IMR-90 (cell line): ENCODE measurements around the gene MRPL43. TPM values are rescaled to one million over a fixed set of nuclear protein-coding genes. Genes with fewer than 3 reads are reported as not detected.

Experiments used
- ATAC-seq: fragments of 200-7000 bp; cut with Tn5 transposase; 2 replicates; pipeline ENCODE4 v1.9.1; 2020; ENCODE audit warnings: low read depth, mild to moderate bottlenecking, moderate library complexity
- BruUV-seq: library from RNA; stranded (reverse); fragments of 400-500 nt; replicated peaks from 2 replicates; lab custom pipeline; 2021; lab: Mats Ljungman, UMichigan
- CTCF ChIA-PET: fragments of 300-600 bp; formaldehyde crosslinking; extraction: SDS; loops from one replicate; lab custom pipeline; 2021; ENCODE audit warnings: antibody characterized with exemption; lab: Yijun Ruan, JAX
- POLR2A ChIA-PET: fragments of 300-600 bp; sonication (Branson Sonifier 250); formaldehyde crosslinking; loops from one replicate; lab custom pipeline; 2022; ENCODE audit warnings: antibody characterized with exemption; ENCODE audit not compliant: unreplicated experiment; lab: Charles Lee
- DNase-seq: peaks from one replicate; pipeline ENCODE4 v3.0.0; 2013
- H2AFZ ChIP-seq: replicated peaks from 2 replicates; pipeline ENCODE3; 2013; ENCODE audit warnings: low read length, mild to moderate bottlenecking; ENCODE audit not compliant: poor library complexity
- H2AK5ac ChIP-seq: 2 replicates; pipeline ENCODE4 v1.6.1; 2013; ENCODE audit warnings: low read depth, low read length, inconsistent platforms
- H2AK9ac ChIP-seq: replicated peaks from 2 replicates; pipeline ENCODE3; 2013; ENCODE audit warnings: mild to moderate bottlenecking, low read depth, low read length, moderate library complexity; ENCODE audit not compliant: poor library complexity
- H2BK120ac ChIP-seq: 2 replicates; pipeline ENCODE4 v1.6.1; 2013; ENCODE audit warnings: low read depth, low read length, inconsistent platforms
- H2BK15ac ChIP-seq: 3 replicates; pipeline ENCODE4 v1.6.1; 2013; ENCODE audit warnings: low read depth, low read length, inconsistent platforms
- H2BK20ac ChIP-seq: 2 replicates; pipeline ENCODE4 v1.6.1; 2013; ENCODE audit warnings: low read depth, mild to moderate bottlenecking, inconsistent platforms, low read length, moderate library complexity
- H2BK5ac ChIP-seq: 2 replicates; pipeline ENCODE4 v1.6.1; 2013; ENCODE audit warnings: mild to moderate bottlenecking, low read depth, low read length, inconsistent platforms; ENCODE audit not compliant: poor library complexity, severe bottlenecking
- H3K14ac ChIP-seq: replicated peaks from 2 replicates; pipeline ENCODE4 v1.6.1; 2013; ENCODE audit warnings: low read depth, low read length, inconsistent platforms
- H3K18ac ChIP-seq: 2 replicates; pipeline ENCODE4 v1.6.1; 2013; ENCODE audit warnings: low read depth, low read length, control low read depth
- H3K23ac ChIP-seq: 2 replicates; pipeline ENCODE4 v1.6.1; 2013; ENCODE audit warnings: low read depth, low read length, inconsistent platforms
- H3K27ac ChIP-seq: 2 replicates; pipeline ENCODE4 v1.5.1; 2013; ENCODE audit warnings: mild to moderate bottlenecking, control low read depth, low read length; ENCODE audit not compliant: insufficient read depth
- H3K27me3 ChIP-seq: 2 replicates; pipeline ENCODE4 v1.6.1; 2013; ENCODE audit warnings: low read length; ENCODE audit not compliant: control insufficient read depth, insufficient read depth
- H3K36me3 ChIP-seq: 2 replicates; pipeline ENCODE4 v1.6.1; 2013; ENCODE audit warnings: low read length, mixed read lengths; ENCODE audit not compliant: control insufficient read depth, insufficient read depth
- H3K4ac ChIP-seq: 2 replicates; pipeline ENCODE4 v1.6.1; 2013; ENCODE audit warnings: low read depth, low read length, inconsistent platforms
- H3K4me1 ChIP-seq: 2 replicates; pipeline ENCODE4 v1.6.1; 2013; ENCODE audit warnings: low read length, mixed read lengths; ENCODE audit not compliant: control insufficient read depth, insufficient read depth
- H3K4me2 ChIP-seq: 2 replicates; pipeline ENCODE4 v1.6.1; 2013; ENCODE audit warnings: low read depth, mild to moderate bottlenecking, control low read depth, low read length, moderate library complexity
- H3K4me3 ChIP-seq: 2 replicates; pipeline ENCODE4 v1.5.1; 2013; ENCODE audit warnings: low read depth, mild to moderate bottlenecking, control low read depth, low read length, moderate library complexity; ENCODE audit not compliant: insufficient read depth
- H3K56ac ChIP-seq: 2 replicates; pipeline ENCODE4 v1.6.1; 2013; ENCODE audit warnings: low read length, inconsistent platforms; ENCODE audit not compliant: insufficient read depth; ENCODE audit errors: extremely low read depth
- H3K79me1 ChIP-seq, 2 experiments: 2 replicates each; pipeline ENCODE4 v1.6.1; 2013; ENCODE audit warnings: low read length in 2 of 2, inconsistent platforms in 1 of 2, low read depth in 1 of 2
- H3K9ac ChIP-seq: 2 replicates; pipeline ENCODE4 v1.6.1; 2013; ENCODE audit warnings: low read depth, low read length, control low read depth
- H3K9me1 ChIP-seq: 2 replicates; pipeline ENCODE4 v1.6.1; 2013; ENCODE audit warnings: low read length, inconsistent platforms; ENCODE audit not compliant: insufficient read depth
- H3K9me3 ChIP-seq: 2 replicates; pipeline ENCODE4 v1.6.1; 2013; ENCODE audit warnings: low read length; ENCODE audit not compliant: control insufficient read depth, insufficient read depth
- H4K20me1 ChIP-seq: 2 replicates; pipeline ENCODE4 v1.6.1; 2013; ENCODE audit warnings: low read length, inconsistent platforms; ENCODE audit not compliant: insufficient read depth
- H4K5ac ChIP-seq: 2 replicates; pipeline ENCODE4 v1.6.1; 2013; ENCODE audit warnings: mild to moderate bottlenecking, low read depth, low read length, control low read depth
- H4K8ac ChIP-seq, 2 experiments: 2 replicates each; pipeline ENCODE4 v1.6.1; 2013; ENCODE audit warnings: low read depth in 2 of 2, low read length in 2 of 2, control low read depth in 1 of 2, inconsistent platforms in 1 of 2
- H4K91ac ChIP-seq: 2 replicates; pipeline ENCODE4 v1.6.1; 2013; ENCODE audit warnings: low read depth, low read length, inconsistent platforms; ENCODE audit not compliant: insufficient read depth
- CEBPB ChIP-seq: IDR thresholded peaks from 2 replicates; pipeline ENCODE4 v1.6.1; 2012; ENCODE audit warnings: low read depth, low read length, improper control_type of control experiment
- NFE2L2 ChIP-seq: fragments of 150-350 bp; IDR thresholded peaks from 2 replicates; pipeline ENCODE4 v1.6.1; 2016; ENCODE audit warnings: low read depth, mild to moderate bottlenecking, low read length
- dilution Hi-C: fragments of 300-500 bp; cut with HindIII; formaldehyde crosslinking; loops from one replicate; pipeline ENCODE4 v1.14.3; 2018; ENCODE audit warnings: low sequenced_read_pairs; ENCODE audit not compliant: unreplicated experiment
- in situ Hi-C: fragments of 300-500 bp; cut with MboI; formaldehyde crosslinking; loops from 3 replicates; pipeline ENCODE4 v1.14.3; 2019; ENCODE audit warnings: low sequenced_read_pairs, inconsistent platforms, mixed read lengths
- intact Hi-C: fragments of 100-400 bp; cut with micrococcal nuclease; formaldehyde crosslinking; loops from 2 replicates; pipeline ENCODE4 v1.10.0; 2022
- microRNA-seq, 2 experiments: library from miRNA; stranded (forward) in 1 of 2; unstranded in 1 of 2; fragments of 10-50 nt in 1 of 2; fragments of <30 nt in 1 of 2; gene quantifications in 1 of 2; microRNA quantifications in 1 of 2; one replicate each; pipeline versions ENCODE3 to v1.1.0; 2013 to 2020; ENCODE audit not compliant: insufficient read depth in 1 of 2, insufficient read length in 1 of 2, unreplicated experiment in 1 of 2
- polyA plus RNA-seq, 3 experiments: library from polyadenylated mRNA; depleted of rRNA; stranded (reverse); fragments of >200 nt; gene quantifications; 2 replicates each; pipeline ENCODE4 v1.2.3, GENCODE V29; 2012; ENCODE audit warnings: low replicate concordance in 1 of 3
- small RNA-seq, 5 experiments: library from RNA; depleted of rRNA; stranded (forward); fragments of <200 nt; gene quantifications; one replicate each; pipeline ENCODE3, GENCODE V24; 2012
- total RNA-seq: library from RNA; depleted of rRNA; stranded (reverse); fragments of >200 nt; gene quantifications from 2 replicates; pipeline ENCODE4 v1.2.3, GENCODE V29; 2012; rRNA removed

MRPL43 gene
- total and polyA plus RNA-seq, 2 of the 4 experiments (the other 2 are of a cell fraction), result 61.3 to 142 TPM

DNA sequence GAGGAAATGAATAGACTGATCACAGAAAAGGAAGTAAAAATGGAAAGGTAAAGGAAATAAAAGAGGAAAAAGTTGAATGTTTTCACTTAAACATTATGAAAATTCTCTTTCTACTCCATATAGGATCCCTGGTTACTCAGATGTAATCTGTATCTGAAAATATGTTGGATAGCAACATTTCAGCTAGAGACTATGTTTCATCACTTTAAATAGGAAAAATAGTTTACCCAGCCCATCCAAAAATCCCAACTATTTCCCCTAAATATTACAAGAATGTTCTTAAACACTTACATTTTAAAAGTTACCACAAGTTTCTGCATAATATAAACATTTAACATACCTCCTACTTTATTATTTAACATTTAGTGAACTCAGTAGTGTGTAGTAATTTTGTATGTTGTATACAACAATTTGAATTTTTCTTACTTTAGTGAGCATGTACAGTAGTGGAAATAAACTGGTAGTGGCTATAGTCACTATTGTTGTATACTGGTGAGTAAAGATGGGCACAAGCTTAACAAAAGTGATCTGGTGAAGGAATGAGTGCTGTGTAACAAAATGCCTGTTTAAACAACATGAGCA, 47.4 kb downstream of the MRPL43 start:
- Histone ChIP-seq H2AFZ (no peak overlapping the region), H3K79me1 (peaks cover 0 to 23% of the 10 kb centered on the region in 2 experiments; a peak in 3 of 4 replicates), H4K20me1 (peaks cover 5% of the 10 kb centered on the region; the same call in 1 of the 2 replicates), H2AK9ac (no peak overlapping the region), H2BK20ac (peak overlapping the region; percentile 30), H3K4me1 (peaks cover 11% of the 10 kb centered on the region), H2AK5ac (peak overlapping the region; percentile 50; the same call in 1 of the 2 replicates), H3K56ac (peak overlapping the region; percentile 51; the same call in 1 of the 2 replicates), H2BK5ac (peak overlapping the region; percentile 90), H3K4me2 (peak overlapping the region; percentile 44; the same call in 1 of the 2 replicates), H2BK15ac (peak overlapping the region; percentile 12; the same call in 2 of the 3 replicates), H3K9ac (no peak overlapping the region), H4K8ac (peak overlapping the region; percentile 58 to 74; a peak in 3 of 4 replicates), H3K9me1 (0 out of 2 replicates have a peak, but pooled peaks cover 4% of the 10 kb centered on the region), H2BK120ac (peak overlapping the region; percentile 66), H3K9me3 (no peaks in the 10 kb centered on the region), H3K27ac (peak overlapping the region; percentile 94), H3K27me3 (no peaks in the 10 kb centered on the region), H3K4ac (peak overlapping the region; percentile 91), H4K5ac (peak overlapping the region; percentile 95), H4K91ac (peak overlapping the region; percentile 88), H3K14ac (peak overlapping the region; percentile 10; the same call in 1 of the 2 replicates), H3K18ac (peak overlapping the region; percentile 91), H3K36me3 (peaks cover 44% of the 10 kb centered on the region), H3K23ac (peak overlapping the region; percentile 49), H3K4me3 (no peak overlapping the region)
- intact Hi-C loops (no loop called here), dilution Hi-C loops (no loop called here), in situ Hi-C loops (loop anchor here (25.0 kb wide), 1 partner anchor 872 kb away; the partner anchor contains the start of gene OGA)
- TF ChIP-seq CEBPB (peak; percentile 34; the same call in 1 of the 2 replicates), NFE2L2 (no peak)
- ATAC-seq (peak; percentile 86), DNase-seq (peak; percentile 69)
- ChIA-PET POLR2A (no interaction called here), CTCF (interaction anchor here (1.0 kb wide), 1 partner anchor 10 kb away, joined by 4 read pairs; no protein-coding TSS in a partner anchor)
- BruUV-seq, result TSS peak; percentile 23

Small RNA genes lying within 50 kb of the gene (microRNA-seq; reads per million reads assigned to microRNA genes)
- gene MIR608, result 0 reads per million in 2 experiments

Small RNA genes lying within 50 kb of the gene (small RNA-seq; reads per million reads assigned to genes)
- 0 reads per million in 5 experiments for gene MIR608

Other genes with a start within 250 kb of the MRPL43 start
- not detected in 2 replicates for gene PAX2, start 241.9 kb downstream of the MRPL43 start, total RNA-seq
- gene PAX2, start 241.9 kb downstream of the MRPL43 start, polyA plus RNA-seq (2012; rRNA removed), result not detected in 2 replicates
- gene SLF2, start 74.5 kb downstream of the MRPL43 start, total RNA-seq, result 21.7 and 28.1 TPM in 2 replicates
- gene SLF2, start 74.5 kb downstream of the MRPL43 start, polyA plus RNA-seq (2012; rRNA removed), result 5.7 and 8.5 TPM in 2 replicates
- 0.56 and 0.90 TPM in 2 replicates for gene SEMA4G, start 18.0 kb downstream of the MRPL43 start, total RNA-seq
- 8.0 and 8.7 TPM in 2 replicates for gene SEMA4G, start 18.0 kb downstream of the MRPL43 start, polyA plus RNA-seq (2012; rRNA removed)
- gene TWNK, start within 50 bp of the MRPL43 start, total RNA-seq, result 8.8 and 8.9 TPM in 2 replicates
- gene TWNK, start within 50 bp of the MRPL43 start, polyA plus RNA-seq (2012; rRNA removed), result 7.5 and 7.7 TPM in 2 replicates
- 17.8 and 19.2 TPM in 2 replicates for gene LZTS2, start 12.3 kb upstream of the MRPL43 start, total RNA-seq
- gene LZTS2, start 12.3 kb upstream of the MRPL43 start, polyA plus RNA-seq (2012; rRNA removed), result 101 and 108 TPM in 2 replicates
- 0.83 and 0.90 TPM in 2 replicates for gene PDZD7, start 43.6 kb upstream of the MRPL43 start, total RNA-seq
- 1.5 and 1.8 TPM in 2 replicates for gene PDZD7, start 43.6 kb upstream of the MRPL43 start, polyA plus RNA-seq (2012; rRNA removed)
- gene SFXN3, start 43.7 kb upstream of the MRPL43 start, total RNA-seq, result 53.3 and 64.7 TPM in 2 replicates
- 67.6 and 77.2 TPM in 2 replicates for gene SFXN3, start 43.7 kb upstream of the MRPL43 start, polyA plus RNA-seq (2012; rRNA removed)
- gene KAZALD1, start 74.5 kb upstream of the MRPL43 start, total RNA-seq, result 8.1 and 9.1 TPM in 2 replicates
- gene KAZALD1, start 74.5 kb upstream of the MRPL43 start, polyA plus RNA-seq (2012; rRNA removed), result 18.6 and 18.7 TPM in 2 replicates
- not detected in 2 replicates for gene TLX1, start 143.8 kb upstream of the MRPL43 start, total RNA-seq
- gene TLX1, start 143.8 kb upstream of the MRPL43 start, polyA plus RNA-seq (2012; rRNA removed), result not detected in 2 replicates
- not detected in 2 replicates for gene LBX1, start 242.0 kb upstream of the MRPL43 start, total RNA-seq
- gene LBX1, start 242.0 kb upstream of the MRPL43 start, polyA plus RNA-seq (2012; rRNA removed), result not detected in 2 replicates